Fibroblast of the conjunctiva (primary cell): Measurements from ENCODE around the gene TMEM42.
"Not testable (repeated sequence)": the region's sequence is repeated elsewhere in the genome, so short reads cannot be mapped to it uniquely, and the experiment has no call there.

Experiments used
- DNase-seq: peaks from one replicate; pipeline ENCODE4 v3.0.0-alpha.2; 2010; ENCODE audit warnings: low read depth

The TMEM42 gene

DNA sequence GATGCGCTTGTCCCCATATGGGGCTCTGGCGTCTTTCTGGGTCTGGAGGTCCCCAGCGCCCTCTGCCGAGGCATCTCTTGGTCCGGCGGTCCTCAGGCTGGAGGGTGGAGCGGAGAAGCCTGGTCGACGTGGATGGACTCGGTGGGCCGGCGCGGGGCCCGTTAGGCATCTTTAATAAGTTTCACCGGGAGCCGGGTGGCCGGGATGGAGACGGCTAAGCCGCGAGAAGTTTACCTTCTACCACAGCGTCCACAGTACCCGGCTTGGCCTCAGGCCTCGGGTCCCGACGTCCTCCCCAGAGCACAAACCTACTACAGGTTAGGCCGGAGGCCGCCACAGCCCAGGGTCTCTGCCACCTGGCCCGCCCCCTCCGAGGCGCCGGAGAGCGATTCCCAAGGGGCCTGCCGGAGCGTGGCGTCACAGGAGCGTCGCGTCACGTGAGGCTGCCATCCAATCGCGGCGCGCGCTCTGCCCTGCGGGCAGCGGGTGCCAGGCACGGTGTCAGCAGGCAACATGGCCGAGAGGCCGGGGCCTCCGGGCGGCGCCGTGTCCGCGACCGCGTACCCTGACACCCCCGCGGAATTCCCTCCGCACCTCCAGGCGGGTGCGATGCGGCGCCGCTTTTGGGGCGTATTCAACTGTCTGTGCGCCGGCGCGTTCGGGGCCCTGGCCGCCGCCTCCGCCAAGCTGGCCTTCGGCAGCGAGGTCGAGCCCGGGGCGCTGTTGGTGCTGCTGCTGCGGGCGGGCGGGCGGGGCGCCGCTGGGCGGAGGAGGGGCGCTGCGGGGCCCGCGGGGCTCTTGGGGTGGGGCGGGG lies at the start of gene TMEM42:
TMEM42 (plus strand) TSS at position 501 of the 814 bp plus-strand sequence; CDS start at position 514, 13 bp downstream.
- DNase-seq, result peak; percentile 83

DNA sequence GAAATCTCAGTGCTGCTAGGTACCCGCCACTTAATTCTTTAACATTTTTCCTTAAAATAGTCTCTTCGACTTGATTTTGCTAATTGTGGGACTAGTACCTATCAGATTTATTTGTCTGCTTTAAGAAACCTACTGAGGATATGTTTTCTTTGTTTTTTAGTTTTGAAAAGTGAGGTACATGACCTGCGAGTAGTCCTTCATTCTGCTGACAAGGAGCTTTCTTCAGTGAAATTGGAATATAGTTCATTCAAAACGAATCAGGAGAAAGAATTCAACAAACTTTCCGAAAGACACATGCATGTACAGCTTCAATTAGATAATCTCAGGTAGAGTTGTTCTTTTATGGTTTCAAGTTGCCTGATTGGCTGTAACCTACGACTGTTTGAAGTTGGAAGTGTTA lies 47.0 kb upstream of the TMEM42 start:
- DNase-seq, result no peak

DNA sequence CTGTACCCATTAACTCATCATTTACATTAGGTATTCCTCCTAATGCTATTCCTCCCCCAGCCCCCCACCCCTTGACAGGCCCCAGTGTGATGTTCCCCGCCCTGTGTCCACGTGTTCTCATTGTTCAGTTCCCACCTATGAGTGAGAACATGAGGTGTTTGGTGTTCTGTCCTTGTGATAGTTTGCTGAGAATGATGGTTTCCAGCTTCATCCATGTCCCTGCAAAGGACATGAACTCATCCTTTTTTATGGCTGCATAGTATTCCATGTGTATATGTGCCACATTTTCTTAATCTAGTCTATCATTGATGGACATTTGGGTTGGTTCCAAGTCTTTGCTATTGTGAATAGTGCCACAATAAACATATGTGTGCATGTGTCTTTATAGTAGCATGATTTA lies 45.4 kb upstream of the TMEM42 start:
- DNase-seq, result not testable (repeated sequence)

DNA sequence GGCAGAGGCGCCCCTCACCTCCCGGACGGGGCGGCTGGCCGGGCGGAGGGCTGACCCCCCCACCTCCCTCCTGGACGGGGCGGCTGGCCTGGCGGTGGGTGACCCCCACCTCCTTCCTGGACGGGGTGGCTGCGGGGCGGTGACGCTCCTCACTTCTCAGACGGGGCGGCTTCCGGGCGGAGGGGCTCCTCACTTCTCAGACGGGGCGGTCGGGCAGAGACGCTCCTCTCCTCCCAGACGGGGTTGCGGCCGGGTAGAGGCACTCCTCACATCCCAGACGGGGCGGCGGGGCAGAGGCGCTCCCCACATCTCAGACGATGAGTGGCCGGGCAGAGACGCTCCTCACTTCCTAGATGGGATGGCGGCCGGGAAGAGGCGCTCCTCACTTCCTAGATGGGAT lies 40.5 kb upstream of the TMEM42 start:
- DNase-seq, result not testable (repeated sequence)

DNA sequence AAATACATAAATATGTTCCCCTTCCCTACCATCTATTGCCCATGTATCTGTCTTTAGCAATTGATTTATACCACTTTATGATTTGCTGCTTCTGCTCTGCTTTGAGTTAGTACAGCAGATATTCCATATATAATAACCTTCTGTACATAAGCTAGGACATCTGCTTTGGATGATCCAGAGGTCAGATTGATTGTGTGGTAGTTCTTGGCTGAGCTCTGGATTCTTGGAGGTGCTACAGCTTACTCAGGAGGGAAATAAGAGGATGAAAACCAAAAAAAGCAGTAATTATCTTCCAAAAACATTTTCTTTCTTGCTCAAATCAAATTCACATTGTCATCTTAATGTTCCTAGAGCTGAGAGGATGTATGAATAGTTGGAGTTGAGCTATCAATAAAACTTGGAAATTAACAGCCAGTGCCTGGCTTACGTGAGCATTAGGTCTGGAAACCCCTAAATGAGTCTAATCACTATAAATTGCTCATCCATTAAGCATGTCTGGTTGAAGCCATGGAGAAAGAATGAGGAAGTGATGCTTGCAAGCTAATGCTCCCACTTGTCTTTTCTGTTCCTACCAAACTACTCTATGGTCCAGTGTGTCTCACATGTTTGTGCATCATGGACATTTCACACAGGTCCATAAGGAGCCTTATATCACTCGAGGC lies 36.3 kb upstream of the TMEM42 start:
- DNase-seq, result no peak

DNA sequence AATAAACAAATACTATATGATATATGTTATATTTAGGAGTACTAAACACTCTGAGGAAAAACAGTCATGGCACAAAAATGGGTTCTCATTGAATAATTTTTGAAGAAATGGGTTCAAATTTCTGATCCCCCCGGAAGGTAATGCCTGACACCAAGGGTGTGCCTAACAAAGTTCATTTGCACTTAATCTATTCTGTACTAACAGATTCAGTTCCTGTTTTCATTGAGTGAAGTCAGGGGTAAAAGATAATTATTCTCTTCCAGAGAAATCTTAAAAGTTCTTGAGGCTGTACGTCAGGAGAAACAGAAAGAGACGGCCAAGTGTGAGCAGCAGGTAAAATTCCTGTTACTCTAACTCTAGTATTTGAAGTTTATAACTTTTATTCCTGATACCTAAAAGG lies 34.5 kb upstream of the TMEM42 start:
- no peak for DNase-seq

DNA sequence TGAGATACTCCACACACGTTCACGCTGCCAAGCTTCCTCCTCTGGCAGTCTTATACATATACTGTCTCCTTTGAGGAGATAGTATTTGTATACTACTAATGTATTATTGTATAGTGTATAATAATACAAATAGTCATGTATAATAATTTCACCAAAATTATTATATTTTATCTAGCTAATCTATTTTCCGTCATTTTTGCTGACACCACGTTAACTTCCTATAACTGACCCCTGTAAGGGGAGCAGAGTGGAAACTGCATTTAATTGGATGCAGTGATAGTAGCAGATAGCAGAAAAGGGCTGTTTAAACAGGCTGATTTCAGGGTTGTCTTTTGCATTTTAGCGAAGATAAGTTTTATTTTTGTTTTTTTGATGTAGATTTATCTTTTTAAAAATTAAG lies 30.5 kb upstream of the TMEM42 start:
- no peak for DNase-seq

DNA sequence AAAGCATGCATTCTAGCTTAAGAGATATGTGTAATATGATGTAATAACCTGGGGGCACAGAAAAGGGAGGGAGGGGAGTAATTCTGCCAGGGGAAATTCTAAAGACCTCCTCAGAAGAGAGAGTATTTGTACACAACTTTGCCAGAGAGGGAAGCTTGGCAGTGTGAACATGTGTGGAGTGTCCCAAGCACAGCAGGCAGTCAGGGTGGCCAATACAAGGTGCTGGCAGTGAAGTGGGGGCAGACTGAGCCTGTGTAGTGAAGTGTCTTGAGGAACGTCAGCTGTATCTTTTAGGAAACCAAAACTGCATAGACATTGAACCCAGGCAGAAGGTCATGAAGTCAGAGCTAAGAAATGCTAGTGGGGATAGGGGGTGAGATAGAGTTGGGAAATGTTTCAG lies 29.7 kb upstream of the TMEM42 start:
- no peak for DNase-seq

DNA sequence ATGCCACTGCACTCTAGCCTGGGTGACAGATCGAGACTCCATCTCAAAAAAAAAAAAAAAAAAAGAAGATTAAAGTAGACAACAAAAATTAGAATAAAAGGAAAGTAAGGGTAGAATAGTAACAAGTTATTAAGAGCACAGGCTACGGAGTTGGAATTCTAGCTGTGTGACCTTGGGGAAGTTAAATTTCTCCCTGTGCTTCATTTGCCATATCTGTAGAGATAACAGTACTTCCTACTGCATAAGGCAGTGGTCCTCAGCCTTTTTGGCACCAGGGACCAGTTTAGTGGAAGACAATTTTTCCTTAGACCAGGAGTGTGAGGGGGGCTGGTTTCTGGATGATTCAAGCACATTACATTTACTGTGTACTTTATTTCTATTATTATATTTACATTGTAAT lies 28.7 kb upstream of the TMEM42 start:
- DNase-seq, result no peak

DNA sequence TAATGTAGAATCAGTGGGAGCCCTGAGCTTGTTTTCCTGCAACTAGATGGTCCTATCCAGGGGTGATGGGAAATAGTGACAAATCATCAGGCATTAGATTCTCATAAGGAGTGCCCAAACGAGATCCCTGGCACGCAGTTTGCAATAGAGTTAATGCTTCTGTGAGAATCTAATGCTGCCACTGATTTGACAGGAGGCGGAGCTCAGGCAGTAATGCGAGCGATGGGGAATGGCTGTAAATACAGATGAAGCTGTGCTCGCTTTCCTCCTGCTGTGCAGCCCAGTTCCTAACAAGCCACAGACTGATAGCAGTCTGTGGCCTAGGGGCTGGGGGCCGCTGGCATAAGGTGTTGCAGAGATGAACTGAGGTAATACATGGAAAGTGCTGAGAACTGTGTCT lies 28.3 kb upstream of the TMEM42 start:
- no peak for DNase-seq

DNA sequence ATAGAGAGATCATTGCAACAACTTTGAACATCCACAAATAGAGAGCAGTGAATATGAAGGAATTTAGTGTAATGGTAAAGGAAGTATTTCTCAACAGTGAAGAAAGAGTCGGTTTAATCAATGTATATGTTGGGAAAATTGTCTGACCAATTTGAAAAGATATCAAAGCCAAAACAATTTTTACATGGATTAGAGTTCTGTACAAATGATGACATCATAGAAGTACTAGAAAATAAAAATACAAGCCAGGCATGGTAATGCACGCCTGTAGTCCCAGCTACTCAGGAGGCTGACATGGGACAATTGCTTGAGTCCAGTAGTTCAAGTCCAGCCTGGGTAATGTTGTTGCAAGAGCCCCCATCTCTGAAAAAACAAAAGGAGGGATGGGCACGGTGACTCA lies 26.0 kb upstream of the TMEM42 start:
- no peak for DNase-seq

DNA sequence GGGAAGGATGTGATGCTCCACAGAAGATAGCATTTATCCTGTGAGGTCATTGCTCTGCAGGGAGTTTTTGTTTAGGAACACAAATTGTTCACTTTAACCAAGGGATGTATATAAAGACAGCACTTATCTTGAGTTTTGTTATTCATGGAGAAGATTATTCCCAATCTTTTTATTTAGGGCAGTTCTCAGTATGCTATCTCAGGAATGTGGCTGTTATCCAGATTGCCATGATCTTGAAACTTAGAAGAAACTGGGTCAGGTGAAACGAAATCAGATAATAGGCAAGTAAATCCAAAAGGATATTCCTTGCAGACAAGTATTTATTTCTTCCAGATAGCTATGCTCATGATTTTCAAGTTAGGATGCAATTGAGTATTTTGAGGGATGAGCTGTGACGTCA lies 19.3 kb upstream of the TMEM42 start:
- DNase-seq, result no peak

DNA sequence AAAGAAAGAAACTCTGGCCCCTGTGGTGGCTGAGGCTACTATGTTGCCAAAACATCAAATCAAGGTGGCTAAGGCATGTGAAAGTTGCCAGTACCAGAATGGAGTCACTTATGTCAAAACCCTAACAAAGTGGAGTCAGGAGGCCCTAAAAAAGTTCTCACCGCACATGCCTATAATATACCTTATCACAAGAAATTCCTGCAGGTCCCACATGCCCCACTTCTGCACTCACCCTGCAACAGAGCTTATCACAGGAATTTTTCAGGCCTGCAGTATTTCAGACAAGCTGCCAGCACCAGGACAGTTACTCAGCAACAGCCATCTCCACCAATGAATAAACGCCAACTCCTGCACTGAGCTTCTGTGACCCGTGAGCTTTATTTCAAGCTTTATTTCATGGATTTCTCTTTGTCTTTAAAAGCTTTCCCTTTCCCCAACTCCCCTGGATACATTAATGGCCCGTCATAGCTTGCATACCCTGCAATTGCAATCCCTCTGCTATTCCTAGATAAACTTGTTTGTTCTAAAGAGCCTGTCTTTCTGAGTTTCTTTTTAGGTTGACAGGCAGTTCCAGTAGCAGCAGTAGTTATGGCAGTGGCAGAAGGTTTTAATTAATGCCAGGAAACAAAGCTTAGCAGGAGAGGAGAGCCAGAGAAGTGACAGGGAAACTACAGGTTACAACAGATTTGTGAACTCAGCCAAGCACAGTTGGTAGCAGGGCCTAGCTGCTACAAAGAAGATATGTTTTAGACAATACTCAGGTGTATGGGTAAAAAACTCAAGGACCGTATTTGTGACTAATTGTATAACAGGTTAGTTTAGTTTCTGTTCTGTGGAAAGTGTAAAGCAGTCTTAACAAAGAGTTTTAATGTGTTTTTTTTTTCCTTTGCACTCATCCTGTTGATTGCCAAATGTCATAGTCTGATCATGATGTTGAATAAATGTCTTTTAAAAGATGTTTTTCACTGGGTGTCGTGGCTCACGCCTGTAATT lies 15.9 kb upstream of the TMEM42 start:
- DNase-seq, result no peak

DNA sequence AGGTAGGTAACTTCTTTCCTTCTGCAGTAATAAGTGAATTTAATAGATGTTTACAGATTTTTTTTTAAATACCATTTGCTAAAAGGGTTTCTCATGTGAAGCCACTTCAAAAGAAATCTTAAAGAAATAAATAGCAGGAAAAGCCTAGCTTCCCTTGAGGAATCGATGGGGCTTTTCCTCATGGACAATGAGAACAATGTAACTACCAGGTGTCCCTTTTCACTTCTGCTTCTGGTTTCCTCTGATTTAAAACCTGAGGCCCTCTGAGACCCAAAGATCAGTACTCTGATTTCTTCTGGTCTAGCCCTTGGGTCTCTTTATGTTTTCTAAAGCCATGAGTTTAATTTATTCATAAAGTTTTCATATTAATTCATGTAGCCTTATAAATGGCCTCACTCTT lies 13.1 kb upstream of the TMEM42 start:
- DNase-seq, result no peak

DNA sequence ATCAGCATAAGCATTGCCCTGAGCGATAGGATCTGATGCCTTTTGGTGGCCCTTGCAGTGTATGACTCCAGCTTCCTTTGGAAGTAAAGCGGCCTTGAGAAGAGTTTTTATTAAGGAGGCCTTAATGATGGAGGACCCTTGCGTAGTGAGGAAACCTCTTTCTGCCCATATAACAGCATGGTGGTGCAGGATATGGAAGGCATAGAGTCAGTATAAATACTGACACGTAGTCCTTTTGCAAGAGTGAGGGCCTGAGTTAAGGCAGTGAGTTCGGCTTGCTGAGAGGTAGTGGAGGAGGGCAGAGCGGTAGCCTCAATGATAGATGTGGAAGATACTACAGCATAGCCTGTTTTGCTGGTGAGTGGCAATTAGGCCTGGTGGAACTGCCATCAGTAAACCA lies 5.0 kb upstream of the TMEM42 start:
- DNase-seq, result not testable (repeated sequence)

DNA sequence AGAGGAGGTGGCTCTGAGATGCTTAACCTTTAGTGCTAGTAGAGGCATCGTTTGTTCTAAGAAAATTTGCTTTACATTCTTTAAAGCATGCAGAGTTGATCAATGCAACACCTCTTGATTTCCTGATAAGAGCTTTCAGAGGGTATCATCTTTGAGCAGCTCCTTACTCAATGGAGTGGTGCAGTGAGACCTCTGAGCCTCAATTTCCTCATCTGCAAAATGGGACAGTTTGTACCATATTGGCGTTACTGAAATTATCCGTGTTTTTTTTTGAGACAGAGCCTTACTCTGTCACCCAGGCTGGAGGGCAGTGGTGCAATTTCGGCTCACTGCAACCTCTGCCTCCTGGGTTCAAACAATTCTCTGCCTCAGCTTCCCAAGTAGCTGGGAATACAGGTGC lies 1.6 kb upstream of the TMEM42 start:
- no peak for DNase-seq

DNA sequence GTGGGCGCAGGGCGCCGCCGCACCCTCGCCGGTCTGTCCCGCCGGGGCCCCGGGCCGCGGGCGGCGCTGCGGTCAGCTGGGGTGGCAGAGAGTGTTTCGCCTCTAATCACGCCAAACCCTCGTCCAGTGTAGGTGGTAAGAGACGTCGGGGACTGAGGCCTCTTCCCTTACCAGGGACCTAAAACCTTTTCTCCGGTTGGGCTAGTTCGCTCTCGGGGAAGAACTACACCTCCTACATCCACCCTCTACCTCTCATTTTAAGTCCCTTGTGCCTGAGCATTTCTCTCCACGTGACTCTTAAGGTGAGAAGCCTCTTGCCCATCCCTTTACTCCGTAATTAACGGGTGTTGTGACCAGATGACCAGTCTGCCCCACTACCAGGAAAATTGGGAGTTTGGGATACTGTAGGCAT lies 520 bp downstream of the TMEM42 start:
- no peak for DNase-seq

DNA sequence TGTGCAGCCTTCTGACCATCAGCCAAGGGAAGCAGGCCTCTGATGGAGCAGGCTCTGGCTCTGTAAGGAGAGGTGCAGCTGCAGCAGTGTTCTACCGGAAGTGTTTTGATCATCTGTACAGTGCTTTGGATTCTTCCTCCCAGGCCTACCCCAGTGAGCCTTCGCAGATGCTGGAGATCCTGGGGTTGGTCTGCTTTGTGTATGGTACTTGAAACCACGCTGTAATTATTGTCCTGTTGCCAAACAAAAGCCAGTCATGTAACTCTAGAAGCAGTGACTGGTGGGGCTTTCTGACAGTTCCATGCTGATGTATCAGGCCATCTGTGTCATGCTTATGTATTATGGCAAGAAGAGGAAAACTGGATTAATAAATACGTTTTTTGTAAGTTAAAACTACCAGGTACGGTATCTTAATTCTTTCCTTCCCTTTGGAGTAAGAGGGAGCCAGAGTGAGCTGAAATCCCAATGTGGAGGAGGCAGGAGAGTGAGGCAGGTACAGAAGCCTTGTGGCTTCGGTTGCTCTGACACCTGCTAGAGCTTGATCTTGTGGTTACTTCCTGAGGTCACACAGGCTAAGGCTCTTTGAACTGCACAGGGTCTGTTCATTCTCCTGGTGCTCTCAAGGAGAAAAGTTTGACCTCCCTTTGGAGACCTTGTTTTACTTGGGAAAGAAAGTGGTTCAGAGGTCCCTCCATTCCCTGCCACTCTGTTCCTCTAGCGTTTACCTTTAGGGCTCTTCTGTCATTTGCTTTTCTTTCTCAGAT lies 3.7 kb downstream of the TMEM42 start:
- no peak for DNase-seq

DNA sequence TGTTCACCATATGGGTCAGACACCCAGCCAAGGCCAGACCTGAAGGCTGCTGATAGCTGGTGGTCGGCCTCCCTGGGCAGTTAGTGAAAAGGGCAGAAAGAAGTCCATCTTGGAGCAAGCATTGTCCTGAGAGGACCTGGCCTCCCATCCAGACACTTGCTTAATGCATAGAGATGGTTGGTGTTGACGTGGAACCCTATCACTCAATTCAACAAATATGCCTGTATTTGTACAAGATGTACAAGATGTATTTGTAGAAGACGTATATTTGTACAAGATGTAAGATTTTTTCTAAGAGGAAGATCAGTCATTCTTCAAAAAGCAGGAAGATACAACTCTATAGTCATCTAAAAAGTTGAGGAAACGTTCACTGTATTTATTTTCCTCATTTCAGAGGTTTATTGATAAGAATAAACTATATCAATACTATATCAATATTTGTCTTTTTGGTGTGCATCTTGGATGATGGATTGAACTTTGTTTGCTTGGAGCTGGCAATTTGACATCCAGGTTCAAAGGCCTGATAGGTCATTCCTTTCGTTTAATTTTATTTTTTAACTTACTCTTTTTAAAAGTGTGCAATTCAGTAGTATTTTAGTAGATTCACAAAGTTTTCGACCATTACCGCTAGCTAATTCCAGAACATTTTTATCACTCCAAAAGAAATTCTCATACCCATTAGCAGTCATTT lies 5.9 kb downstream of the TMEM42 start:
- no peak for DNase-seq

DNA sequence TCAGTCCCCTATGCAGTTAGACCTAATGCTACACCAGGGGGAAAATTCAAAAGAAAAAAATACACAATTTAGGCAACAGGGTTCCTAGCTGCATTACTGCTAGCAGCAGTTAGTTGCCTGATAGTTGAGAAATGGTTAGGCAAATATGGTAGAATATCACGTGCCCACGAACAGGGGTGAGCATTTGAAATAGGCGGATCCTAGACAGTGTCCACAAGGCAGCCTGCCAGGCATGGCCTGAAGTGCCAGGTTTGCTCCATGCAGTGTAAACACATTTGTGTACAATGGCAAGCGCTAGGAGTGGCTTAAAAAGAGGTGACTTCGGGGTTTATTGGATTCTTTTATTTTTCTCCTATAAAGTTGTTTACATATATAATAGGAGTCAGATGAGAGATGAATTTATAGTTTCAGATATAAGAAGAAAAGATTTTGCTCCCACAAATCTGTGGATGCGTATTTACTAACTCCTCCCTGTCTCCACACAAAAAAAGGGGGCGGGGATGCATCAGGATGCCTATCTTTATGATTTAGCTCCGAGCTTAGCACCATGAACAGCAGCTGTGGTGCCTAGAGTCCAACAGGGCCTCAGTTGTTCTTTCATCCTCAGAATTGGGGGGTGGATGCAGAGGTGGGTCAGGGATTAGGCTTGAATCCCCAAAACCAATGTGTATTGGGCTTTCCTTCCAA lies 8.8 kb downstream of the TMEM42 start:
- no peak for DNase-seq

DNA sequence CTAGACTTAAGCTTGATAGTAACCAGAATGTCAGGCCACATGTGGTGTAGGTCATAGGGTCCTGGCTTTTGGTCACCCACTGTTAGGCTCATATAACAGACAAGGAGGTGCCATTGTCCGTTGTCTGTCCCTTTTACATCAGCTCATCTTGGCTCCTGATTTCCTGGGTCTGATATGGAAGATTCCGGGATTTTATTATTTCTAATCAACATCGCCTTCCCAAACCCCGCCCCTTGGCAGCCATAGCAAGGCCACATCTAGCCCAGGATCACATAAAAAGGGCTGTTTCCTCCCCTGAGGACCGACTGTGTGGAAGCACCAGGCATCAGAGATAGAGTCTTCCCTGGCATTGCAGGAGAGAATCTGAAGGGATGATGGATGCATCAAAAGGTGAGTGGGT lies 12.6 kb downstream of the TMEM42 start, which contains the start of gene TGM4:
TGM4 (plus strand) TSS at position 301 of the 400 bp plus-strand sequence; CDS start at position 372, 71 bp downstream.
- DNase-seq, result no peak
